Measurements from ENCODE around the gene HSPB3.
"Not testable (repeated sequence)": the region's sequence is repeated elsewhere in the genome, so short reads cannot be mapped to it uniquely, and the experiment has no call there.

HSPB3 gene

DNA sequence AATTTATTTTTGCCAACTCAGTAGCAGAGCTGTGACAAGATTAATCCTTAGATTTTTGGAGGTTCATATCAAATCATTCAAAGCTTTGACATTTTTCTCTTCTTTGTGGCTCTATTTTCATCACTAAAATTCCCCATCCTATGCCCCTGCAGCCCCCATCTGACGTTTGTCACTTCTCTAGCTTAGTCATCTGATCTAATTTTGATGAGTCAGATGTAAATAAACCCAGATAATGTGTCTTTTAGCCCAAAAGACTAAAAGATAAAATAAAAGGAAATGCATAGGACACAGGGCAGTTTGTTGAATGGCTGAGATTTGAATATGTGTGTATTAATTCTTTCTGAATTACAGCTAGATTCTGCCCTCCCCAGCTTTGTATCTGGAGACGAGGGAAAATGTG, 897 bp upstream of the HSPB3 start:
- DNase-seq (ENCODE audit: low spot score) (no peak), FAIRE-seq (no peak)

DNA sequence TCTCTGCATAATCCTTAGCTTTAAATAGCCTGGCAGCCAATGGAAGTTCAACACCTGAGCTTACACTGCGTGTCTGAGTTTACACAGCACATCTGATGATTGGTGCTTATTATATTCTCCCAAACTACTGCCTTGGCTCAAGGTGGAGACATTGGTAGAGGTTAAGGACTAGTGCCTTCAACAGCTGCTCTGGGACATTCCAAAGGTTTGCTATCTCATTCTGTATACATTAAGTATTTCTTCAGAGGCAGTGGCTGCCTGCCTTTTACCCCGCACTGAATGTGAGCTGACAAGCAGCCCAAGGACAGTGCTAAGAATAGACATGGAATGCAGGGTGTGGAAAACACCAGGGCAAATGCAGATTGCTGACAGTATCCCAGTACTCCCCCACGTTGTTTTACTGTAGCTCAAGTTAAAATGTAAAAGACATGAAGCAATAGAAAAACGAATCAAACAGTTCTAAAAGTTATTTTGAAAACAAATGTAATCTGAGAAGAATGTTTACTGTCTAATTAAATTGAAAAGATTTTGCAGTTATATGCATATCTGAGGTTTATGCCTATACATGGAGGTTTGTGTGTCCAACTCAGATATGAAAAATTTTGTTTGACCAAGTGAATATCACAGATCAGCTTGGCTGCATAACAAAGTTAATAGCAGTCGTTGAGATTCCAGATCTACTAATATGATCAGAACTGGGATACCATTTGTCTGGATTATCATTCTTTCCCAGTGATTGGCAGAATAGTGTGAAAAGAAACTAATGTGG, 1.8 kb downstream of the HSPB3 start:
- DNase-seq (ENCODE audit: low spot score) (no peak), FAIRE-seq (no peak)

DNA sequence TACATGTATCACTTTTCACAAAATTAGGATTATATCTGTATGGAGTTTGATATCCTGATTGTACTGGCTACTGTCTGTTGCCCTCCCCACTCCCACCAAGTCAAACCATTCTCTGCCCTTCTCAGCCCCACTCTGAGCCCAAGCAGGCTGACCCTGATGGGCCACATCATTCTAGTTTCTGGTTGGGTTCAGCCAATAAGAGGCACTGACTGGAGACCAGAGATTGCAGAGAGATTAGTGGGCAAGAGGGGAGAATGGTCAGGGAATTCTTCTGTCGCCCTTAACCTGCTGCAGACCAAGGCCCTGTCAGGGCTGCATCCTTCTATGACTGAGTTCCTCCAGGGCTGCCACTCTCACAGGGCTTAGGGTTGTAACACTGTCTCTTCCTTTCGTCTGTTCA, 2.7 kb downstream of the HSPB3 start:
- FAIRE-seq (no peak), DNase-seq (ENCODE audit: low spot score) (no peak)

DNA sequence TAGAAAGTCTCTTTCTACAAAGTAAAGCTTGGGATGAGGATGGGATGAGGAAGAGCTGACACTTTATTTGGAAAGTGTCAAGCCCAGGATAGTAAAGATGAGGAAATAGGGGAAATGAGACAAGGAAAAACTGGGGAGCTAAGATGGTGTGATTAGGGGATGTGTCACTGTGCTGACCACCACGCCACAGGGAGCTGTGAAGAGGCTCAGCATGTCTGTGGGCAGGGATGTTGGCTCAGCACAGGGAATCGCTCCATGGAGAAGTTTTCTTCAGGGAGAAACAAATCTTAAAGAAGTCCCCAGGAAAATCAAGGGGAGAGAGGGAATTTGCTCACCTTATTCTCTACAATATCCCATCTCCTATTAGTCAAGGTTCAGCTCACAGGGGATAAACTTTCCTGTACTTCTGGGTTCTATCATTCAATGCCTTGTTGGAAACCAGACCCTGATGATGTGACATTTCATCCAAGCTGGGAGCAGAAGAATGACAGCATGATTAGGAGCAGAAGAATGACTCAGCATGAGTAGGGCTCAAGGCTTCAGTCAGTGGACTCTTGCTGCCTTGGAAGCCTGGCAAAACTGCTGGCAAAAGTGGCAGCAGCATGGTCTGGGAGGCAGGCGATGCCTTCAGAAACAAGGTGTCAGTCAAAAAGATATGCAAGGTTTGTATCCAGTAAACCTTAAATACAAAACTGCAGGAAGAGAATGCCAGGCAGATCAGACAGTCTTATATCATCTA, 4.9 kb downstream of the HSPB3 start:
- DNase-seq (ENCODE audit: low spot score) (no peak), FAIRE-seq (no peak)

DNA sequence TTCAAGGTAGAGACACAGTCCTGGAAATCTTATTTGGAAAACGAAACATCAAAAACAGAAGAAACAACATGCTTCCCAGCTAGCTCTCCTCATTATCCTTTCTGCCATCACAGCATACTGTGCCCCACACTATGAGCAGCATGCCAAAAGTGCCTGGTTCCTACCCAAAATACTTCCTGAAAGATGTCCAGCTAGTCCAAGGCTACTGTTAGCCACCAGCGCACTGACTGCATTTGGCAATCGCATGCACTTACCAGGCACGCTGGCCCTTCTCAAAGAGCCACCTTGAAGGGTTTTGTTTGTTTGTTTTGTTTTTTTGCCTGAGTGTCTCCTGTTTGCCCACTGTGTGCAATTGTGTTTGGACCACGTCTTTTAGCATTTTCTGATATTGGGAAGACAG, 6.8 kb downstream of the HSPB3 start:
- no peak for FAIRE-seq
- no peak for DNase-seq (ENCODE audit: low spot score)

DNA sequence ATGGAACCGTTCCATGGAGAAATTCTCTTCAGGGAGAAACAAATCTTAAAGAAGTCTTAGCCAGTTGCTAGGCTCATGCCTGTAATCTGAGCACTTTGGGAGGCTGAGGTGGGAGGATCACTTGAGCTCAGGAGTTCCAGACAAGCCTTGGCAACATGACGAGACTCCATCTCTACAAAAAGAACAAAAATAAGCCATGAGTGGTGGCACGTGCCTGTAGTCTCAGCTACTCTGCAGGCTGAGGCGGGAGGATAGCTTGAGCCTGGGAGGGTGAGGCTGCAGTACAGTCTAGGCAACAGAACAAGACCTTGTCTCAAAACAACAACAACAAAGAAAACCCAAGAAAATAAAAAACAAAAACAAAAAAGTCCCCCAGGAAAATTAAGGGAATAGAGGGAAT, 8.2 kb downstream of the HSPB3 start:
- FAIRE-seq = no peak
- no peak for DNase-seq (ENCODE audit: low spot score)

DNA sequence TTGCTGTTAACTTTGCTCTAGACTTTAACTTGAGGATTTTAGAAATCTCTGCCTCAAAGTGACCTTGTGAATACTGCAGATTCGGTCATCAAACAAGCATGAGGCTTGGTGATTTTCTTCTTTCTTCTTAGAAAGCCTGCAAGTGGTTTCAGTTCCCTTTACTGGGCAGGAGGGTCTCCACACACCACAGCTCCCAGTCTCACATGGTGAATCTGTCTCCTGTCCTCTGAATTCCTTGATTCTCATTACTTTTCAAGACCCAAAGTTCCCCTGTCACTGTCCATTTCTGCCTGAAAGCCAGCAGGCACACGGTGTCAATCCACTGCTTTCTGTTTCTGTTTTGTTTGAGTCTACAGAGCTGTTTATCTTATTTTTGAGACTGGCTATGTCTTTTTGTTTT, 14.1 kb downstream of the HSPB3 start:
- no peak for DNase-seq (ENCODE audit: low spot score)
- FAIRE-seq = no peak

DNA sequence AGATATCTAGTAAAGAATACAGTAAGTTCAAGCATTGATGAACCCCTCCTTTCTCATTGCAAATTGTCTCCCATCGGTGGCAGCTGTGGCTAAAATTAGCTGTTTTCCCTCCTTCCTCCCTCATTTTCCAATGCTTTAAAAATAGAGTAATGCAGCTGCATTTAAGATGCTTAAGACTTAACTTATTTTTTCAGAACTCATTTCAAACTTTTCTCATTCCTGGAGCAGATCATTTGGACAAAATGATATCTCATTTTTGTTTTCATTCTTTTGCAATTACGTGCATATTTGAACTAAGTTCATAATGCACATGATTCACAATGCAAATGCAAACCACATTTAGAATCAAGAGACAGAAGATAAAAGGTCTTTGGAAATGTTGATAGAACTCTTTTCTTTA, 14.6 kb downstream of the HSPB3 start:
- FAIRE-seq = no peak
- no peak for DNase-seq (ENCODE audit: low spot score)

DNA sequence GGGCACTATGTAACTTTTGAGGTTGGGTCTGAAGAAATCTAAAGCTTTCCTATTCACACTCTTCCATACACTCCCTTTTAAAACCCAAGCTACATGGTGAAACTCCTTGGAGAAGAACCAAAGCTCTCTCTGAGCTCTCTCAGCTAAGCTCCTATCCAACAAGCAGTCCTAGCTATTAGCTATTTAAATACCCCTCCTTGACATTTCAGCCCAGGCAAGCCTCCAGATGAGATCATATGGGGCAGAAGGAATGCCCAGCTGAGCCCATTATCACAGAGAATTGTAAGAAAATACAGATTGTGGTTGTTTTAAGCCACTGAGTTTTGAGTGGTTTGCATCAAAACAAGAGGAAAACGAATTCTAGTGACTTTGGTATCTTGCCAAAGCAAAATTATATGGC, 15.2 kb downstream of the HSPB3 start:
- DNase-seq (ENCODE audit: low spot score) = no peak
- FAIRE-seq = no peak

DNA sequence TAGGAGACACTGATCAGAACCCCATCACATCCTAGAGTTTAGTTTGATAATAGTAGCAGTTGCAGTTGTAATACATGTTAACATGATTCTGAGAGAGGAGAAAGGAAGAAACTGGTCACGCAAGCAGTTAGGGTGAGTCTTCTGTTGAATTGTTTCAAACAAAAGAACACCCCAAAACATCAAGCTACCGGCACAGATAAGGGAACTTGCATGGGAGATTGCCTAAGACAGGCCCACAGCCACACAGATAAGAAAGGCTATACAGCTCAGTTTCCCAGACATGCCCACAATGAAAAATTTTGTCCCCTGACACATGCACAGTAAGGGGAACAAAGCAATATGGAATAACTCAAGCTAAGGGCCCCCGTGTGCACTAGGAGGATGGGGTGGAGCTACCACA, 15.9 kb downstream of the HSPB3 start:
- no peak for FAIRE-seq

DNA sequence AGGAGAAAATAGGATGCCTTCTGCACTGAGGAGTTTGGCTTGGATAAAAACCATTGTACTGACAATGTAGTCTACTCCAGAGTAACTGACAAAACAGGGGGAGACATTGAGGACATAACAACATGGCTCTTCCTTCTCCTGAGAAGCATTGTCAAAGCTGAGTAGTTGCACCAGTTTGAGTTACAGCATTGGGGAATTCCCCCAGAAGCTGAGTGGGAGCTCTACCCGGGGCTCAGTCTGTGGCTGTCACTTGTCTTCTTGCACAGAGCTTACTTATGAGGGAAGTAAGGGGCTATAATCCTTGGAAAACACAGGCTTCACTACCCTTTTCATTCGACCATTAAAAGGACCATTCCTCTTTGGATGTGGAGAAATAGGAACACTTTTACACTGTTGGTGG, 21.2 kb downstream of the HSPB3 start:
- FAIRE-seq = no peak
- DNase-seq (ENCODE audit: low spot score) = no peak

More for the DNA sequence above, 15.9 kb downstream of the HSPB3 start:
- no peak for DNase-seq (ENCODE audit: low spot score)

DNA sequence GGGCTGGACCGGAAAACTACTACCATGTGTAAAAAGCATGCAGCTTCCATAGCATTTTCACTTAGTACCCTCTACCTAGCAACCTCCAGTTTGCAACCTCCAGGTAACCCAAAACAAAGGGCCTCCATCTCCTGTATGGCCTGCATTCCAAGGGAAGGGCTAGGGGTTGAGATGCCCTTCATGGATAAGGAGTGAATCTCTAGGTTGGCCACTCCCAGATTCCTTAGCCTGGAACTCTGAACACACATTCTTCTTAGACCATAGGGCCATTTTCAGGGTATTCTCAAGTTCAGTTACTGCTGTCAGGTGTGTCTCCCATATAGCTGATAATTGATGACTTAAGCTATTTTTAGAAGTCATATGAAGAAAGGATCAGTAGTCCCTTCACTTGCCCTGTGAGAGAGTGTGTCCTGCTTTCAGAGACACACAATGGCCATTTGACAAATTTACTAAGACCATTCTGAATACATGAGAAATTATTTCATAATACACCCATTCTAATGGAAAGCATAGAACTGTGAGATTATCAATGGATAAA, 22.5 kb downstream of the HSPB3 start:
- DNase-seq (ENCODE audit: low spot score) (no peak), FAIRE-seq (no peak)

DNA sequence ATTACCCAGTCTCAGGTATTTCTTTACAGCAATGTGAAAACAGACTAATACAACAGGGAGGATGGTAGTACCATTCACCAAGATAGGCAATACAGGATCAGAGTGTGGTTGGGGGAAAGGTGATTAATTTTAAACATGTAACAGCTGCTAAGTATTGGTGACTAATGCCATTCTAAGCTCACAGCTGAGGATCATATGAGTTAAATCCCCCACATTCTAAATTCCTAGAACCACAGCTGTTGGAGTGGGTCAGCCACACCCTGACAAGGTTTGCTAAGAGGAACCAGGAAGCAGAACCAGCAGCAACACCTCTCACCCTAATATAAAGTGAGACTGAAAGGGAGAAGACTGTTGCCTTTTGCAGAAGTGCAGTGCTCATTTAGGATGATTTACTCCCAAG, 24.8 kb downstream of the HSPB3 start:
- FAIRE-seq (no peak), DNase-seq (ENCODE audit: low spot score) (no peak)

DNA sequence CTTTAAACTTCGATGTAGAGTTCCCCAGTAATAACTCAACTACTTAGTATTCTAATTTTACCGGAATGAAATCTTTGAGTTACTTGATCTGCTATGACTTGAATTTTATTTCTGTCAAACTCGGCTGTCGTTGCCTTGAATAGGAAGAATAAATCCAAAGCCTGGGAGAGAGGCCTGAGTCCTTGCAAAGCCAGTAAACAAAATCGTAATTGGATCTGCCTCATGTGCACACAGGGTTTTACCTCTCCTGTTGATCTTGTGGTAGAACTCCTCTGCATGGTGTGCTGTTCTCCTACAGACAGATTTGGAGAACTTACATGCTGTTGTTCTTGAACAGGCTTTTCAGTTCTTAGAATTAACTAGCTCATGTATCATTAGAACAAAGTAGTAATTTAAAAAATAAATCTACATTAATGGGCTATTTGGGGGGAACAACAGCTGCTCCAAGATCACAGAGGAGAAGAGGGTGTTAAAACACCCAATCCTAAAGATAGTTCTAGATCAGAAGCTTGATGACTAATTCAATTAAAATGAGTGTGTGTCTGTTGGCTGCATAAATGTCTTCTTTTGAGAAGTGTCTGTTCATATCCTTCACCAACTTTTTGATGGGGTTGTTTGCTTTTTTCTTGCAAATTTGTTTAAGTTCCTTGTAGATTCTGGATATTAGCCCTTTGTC, 28.9 kb downstream of the HSPB3 start:
- no peak for DNase-seq (ENCODE audit: low spot score)
- FAIRE-seq = no peak

DNA sequence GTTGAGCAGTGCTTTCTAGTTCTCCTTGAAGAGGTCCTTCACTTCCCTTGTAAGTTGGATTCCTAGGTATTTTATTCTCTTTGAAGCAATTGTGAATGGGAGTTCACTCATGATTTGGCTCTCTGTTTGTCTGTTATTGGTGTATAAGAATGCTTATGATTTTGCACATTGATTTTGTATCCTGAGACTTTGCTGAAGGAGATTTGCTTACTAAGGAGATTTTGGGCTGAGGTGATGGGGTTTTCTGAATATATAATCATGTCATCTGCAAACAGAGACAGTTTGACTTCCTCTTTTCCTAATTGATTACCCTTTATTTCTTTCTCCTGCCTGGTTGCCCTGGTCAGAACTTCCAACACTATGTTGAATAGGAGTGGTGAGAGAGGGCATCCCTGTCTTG, 30.2 kb downstream of the HSPB3 start:
- not testable (repeated sequence) for FAIRE-seq; DNase-seq (ENCODE audit: low spot score)

DNA sequence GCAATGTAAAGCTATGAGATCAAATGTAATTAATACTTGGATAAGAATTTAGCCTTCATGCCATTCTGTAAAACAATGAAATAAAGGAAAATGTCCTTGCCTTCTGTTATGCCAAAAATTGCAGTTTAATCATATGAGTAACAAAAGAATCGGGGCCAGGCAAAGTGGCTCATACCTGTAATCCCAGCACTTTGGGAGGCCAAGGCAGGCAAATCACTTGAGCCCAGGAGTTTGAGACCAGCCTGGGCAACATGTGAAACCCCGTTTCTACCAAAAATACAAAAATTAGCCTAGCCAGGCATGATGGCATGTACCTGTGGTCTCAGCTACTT, 34.1 kb downstream of the HSPB3 start:
- FAIRE-seq; DNase-seq (ENCODE audit: low spot score): not testable (repeated sequence)

DNA sequence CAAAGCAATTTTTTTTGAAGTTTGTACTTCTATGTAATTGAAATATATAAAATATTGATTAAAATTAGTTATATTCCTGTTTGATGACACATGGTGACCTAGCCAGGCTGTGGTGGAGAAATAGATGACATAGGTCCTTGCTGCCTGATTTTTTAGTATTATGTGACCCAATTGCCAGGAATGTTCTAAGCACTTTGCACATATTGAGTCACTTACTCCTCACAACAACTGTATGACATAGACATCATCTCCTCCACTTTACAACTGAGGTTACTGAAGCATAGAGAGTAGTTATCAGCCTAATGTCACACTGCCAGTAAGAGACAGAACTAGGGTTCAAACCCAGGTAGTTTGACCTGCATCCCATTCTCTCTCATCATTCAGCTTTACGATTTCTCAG, 35.8 kb downstream of the HSPB3 start:
- DNase-seq (ENCODE audit: low spot score) (peak; percentile 6), FAIRE-seq (no peak)

DNA sequence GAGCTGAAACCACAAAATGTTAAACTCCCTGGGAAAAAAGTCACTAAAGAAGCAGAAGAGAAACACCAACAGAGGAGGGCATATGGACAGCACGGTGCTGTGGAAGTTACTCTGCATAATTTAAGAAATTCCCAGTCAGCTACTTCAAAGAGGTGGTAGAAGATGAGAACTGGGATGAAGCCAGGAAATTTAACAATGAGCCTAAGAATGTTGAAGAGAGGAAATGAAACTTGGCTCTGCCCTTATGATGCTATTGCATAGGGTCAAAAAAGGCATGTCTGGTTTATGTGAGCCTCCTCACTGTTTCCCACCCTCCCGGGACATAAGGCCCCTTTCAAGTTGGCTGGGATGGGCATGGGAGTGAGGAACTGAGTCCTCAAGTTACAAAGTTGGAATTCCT, 36.7 kb downstream of the HSPB3 start:
- no peak for DNase-seq (ENCODE audit: low spot score)

DNA sequence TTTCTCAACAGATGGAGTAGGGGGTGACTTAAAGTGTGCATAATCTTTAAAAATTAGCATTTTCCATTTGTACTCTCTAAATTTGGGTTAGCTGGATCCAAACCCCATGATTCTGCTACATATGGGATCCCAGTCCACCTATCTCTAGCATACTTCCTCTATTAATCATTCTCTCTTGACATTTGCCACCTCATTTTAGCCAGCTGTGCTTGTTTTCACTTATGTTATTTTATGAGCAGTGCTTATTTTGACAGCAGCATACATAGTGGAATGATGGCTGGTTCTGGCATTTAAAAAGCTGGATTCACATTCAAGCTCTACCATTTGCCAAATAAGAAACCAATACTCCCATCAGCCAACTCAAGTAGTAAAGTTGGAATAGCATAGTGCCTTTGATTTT, 39.5 kb downstream of the HSPB3 start:
- DNase-seq (ENCODE audit: low spot score) (no peak), FAIRE-seq (no peak)

More for the DNA sequence above, 36.7 kb downstream of the HSPB3 start:
- no peak for FAIRE-seq

All from RCC 7860 (cell line).